Measurements from ENCODE around the gene DSC1. TPM values are rescaled to one million over a fixed set of nuclear protein-coding genes. Genes with fewer than 3 reads are reported as not detected.

The DSC1 gene
- polyA plus RNA-seq (2011; rRNA removed) (not detected in 2 replicates), polyA minus RNA-seq (2011; rRNA and poly(A)+ RNA removed) (not detected in 2 replicates)

- no peak for DNase-seq (ENCODE audit: low read depth, low spot score)
- no peak for TF ChIP-seq CTCF (IDR thresholded peaks at IDR 0.05; ENCODE audit: low read depth, low read length)
- Histone ChIP-seq H3K9me3 (ENCODE audit: control insufficient read depth, insufficient read depth, low read length) (peaks cover 10% of the 10 kb centered on the region), H3K27ac (ENCODE audit: low read depth, low read length) (no peak within 1 kb of the TSS), H3K27me3 (ENCODE audit: control insufficient read depth, insufficient read depth, low read length) (no peaks in the 10 kb centered on the region), H3K4me3 (ENCODE audit: low read depth, low read length) (no peak within 1 kb of the TSS)
- ChIA-PET POLR2A (no interaction called here), CTCF (no interaction called here)
These were observed at the start of gene DSC1 for GRCh38 chr18:31162825-31163435. Gene DSC1 (minus strand): TSS chr18:31162856. CDS start chr18:31162594, 262 bp downstream.

GRCh38 chr18:31211047-31211446 is 48.4 kb upstream of the DSC1 start:
- no peaks in the 10 kb centered on the region for H3K27me3 ChIP-seq (ENCODE audit: control insufficient read depth, insufficient read depth, low read length)
- no peak overlapping the region for H3K27ac ChIP-seq (ENCODE audit: low read depth, low read length)
- no peak for DNase-seq (ENCODE audit: low read depth, low spot score)
- no peak overlapping the region for H3K4me3 ChIP-seq (ENCODE audit: low read depth, low read length)
- POLR2A ChIA-PET, result no interaction called here
- CTCF ChIA-PET, result no interaction called here
- TF ChIP-seq CTCF (IDR thresholded peaks at IDR 0.05; ENCODE audit: low read depth, low read length), result no peak
- peaks cover 7% of the 10 kb centered on the region for H3K9me3 ChIP-seq (ENCODE audit: control insufficient read depth, insufficient read depth, low read length)

- no peak overlapping the region for H3K4me3 ChIP-seq (ENCODE audit: low read depth, low read length)
- no peak overlapping the region for H3K27ac ChIP-seq (ENCODE audit: low read depth, low read length)
- ChIA-PET CTCF (no interaction called here), POLR2A (no interaction called here)
- peaks cover 8% of the 10 kb centered on the region; the same call in 1 of the 2 replicates for H3K9me3 ChIP-seq (ENCODE audit: control insufficient read depth, insufficient read depth, low read length)
- no peak for DNase-seq (ENCODE audit: low read depth, low spot score)
- no peak for TF ChIP-seq CTCF (IDR thresholded peaks at IDR 0.05; ENCODE audit: low read depth, low read length)
- no peaks in the 10 kb centered on the region for H3K27me3 ChIP-seq (ENCODE audit: control insufficient read depth, insufficient read depth, low read length)
These were observed 46.4 kb upstream of the DSC1 start for GRCh38 chr18:31209041-31209440.

- CTCF ChIA-PET, result no interaction called here
- Histone ChIP-seq H3K27me3 (ENCODE audit: control insufficient read depth, insufficient read depth, low read length) (no peaks in the 10 kb centered on the region), H3K4me3 (ENCODE audit: low read depth, low read length) (no peak overlapping the region), H3K27ac (ENCODE audit: low read depth, low read length) (no peak overlapping the region), H3K9me3 (ENCODE audit: control insufficient read depth, insufficient read depth, low read length) (peaks cover 11% of the 10 kb centered on the region; the same call in 1 of the 2 replicates)
- POLR2A ChIA-PET, result no interaction called here
- no peak for DNase-seq (ENCODE audit: low read depth, low spot score)
- no peak for TF ChIP-seq CTCF (IDR thresholded peaks at IDR 0.05; ENCODE audit: low read depth, low read length)
These were observed 44.7 kb upstream of the DSC1 start for GRCh38 chr18:31207391-31207790.

- ChIA-PET POLR2A (no interaction called here), CTCF (no interaction called here)
- peaks cover 11% of the 10 kb centered on the region; the same call in 1 of the 2 replicates for H3K9me3 ChIP-seq (ENCODE audit: control insufficient read depth, insufficient read depth, low read length)
- no peaks in the 10 kb centered on the region for H3K27me3 ChIP-seq (ENCODE audit: control insufficient read depth, insufficient read depth, low read length)
- DNase-seq (ENCODE audit: low read depth, low spot score), result no peak
- no peak overlapping the region for H3K27ac ChIP-seq (ENCODE audit: low read depth, low read length)
- TF ChIP-seq CTCF (IDR thresholded peaks at IDR 0.05; ENCODE audit: low read depth, low read length), result no peak
- H3K4me3 ChIP-seq (ENCODE audit: low read depth, low read length), result no peak overlapping the region
These were observed 44.2 kb upstream of the DSC1 start for GRCh38 chr18:31206787-31207381.
